ENCODE data around the gene NEDD4L. TPM values are rescaled to one million over a fixed set of nuclear protein-coding genes. Genes with fewer than 3 reads are reported as not detected.
A peak's percentile ranks its signal among the peaks of the same experiment; 100 is the strongest.

The NEDD4L gene
- total RNA-seq, 2 donors from 2014 or later, result 149 to 212 TPM

DNA sequence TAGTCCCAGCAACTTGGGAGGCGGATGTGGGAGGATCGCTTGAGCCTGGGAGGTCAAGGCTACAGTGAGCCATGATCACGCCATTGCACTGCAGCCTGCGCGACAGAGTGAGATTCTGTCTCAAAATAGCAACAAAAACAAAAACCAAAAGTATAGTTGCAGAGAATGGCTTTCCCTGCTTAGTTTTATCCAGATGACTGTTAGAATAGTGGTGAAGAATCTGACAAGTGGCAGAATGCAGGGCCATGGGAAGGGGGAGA lies 53.8 kb downstream of the NEDD4L start:
- Histone ChIP-seq H3K9me3 (no peaks in the 10 kb centered on the region), H3K27me3 (no peaks in the 10 kb centered on the region), H3K9ac (ENCODE audit: low read depth in 2 of 2, low read length in 2 of 2) (no peak overlapping the region), H3K36me3 (no peaks in the 10 kb centered on the region), H3K4me1 (peaks cover 11% of the 10 kb centered on the region), H3K27ac (peak overlapping the region; percentile 51), H3K4me3 (no peak overlapping the region)
- TF ChIP-seq CTCF (IDR thresholded peaks at IDR 0.05), result no peak
- intact Hi-C loops (cut with DNase I), result no loop called here
- DNase-seq, result no peak

DNA sequence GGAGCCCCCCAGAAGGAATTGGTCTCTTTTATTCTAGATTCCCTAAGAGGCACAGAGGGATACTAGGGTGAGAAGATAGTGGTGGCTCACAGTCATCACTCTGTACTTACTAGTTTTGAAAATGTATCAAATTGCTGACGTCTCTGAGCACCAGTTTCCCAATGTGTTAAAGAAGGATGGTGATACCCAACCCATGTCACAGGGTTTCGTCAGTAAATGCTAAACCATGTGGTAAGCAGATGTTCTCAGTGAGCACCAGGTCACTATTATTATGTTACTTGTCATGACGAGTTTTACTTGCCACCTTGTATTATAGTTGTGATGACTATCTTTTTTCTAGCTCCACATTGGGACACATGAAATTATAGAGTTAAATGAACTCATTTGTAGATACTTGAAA lies 54.7 kb downstream of the NEDD4L start:
- intact Hi-C loops (cut with DNase I), result no loop called here
- no peak for TF ChIP-seq CTCF (IDR thresholded peaks at IDR 0.05)
- H3K9me3 ChIP-seq, result no peaks in the 10 kb centered on the region
- H3K36me3 ChIP-seq, result no peaks in the 10 kb centered on the region
- H3K9ac ChIP-seq (ENCODE audit: low read depth in 2 of 2, low read length in 2 of 2), result no peak overlapping the region
- no peak for DNase-seq
- H3K4me3 ChIP-seq, result no peak overlapping the region
- H3K27me3 ChIP-seq, result no peaks in the 10 kb centered on the region
- H3K4me1 ChIP-seq, result peaks cover 16% of the 10 kb centered on the region
- H3K27ac ChIP-seq, result no peak overlapping the region

GRCh38 chr18:58100154-58100553 lies 56.1 kb downstream of the NEDD4L start:
- no peaks in the 10 kb centered on the region for H3K27me3 ChIP-seq
- intact Hi-C loops (cut with DNase I), result no loop called here
- no peaks in the 10 kb centered on the region for H3K9me3 ChIP-seq
- DNase-seq, result no peak
- peaks cover 9% of the 10 kb centered on the region for H3K4me1 ChIP-seq
- peak overlapping the region; percentile 67 for H3K27ac ChIP-seq
- no peaks in the 10 kb centered on the region for H3K36me3 ChIP-seq
- TF ChIP-seq CTCF (IDR thresholded peaks at IDR 0.05), result no peak
- peak overlapping the region in 1 of 2 donors; percentile 43 for H3K9ac ChIP-seq (ENCODE audit: low read depth in 2 of 2, low read length in 2 of 2)
- no peak overlapping the region for H3K4me3 ChIP-seq

GRCh38 chr18:58101291-58101794 lies 57.3 kb downstream of the NEDD4L start:
- Histone ChIP-seq H3K36me3 (no peaks in the 10 kb centered on the region), H3K27ac (no peak overlapping the region), H3K9ac (ENCODE audit: low read depth in 2 of 2, low read length in 2 of 2) (no peak overlapping the region), H3K9me3 (no peaks in the 10 kb centered on the region), H3K4me1 (peaks cover 9% of the 10 kb centered on the region), H3K27me3 (no peaks in the 10 kb centered on the region), H3K4me3 (no peak overlapping the region)
- TF ChIP-seq CTCF (IDR thresholded peaks at IDR 0.05), result no peak
- DNase-seq, result no peak
- intact Hi-C loops (cut with DNase I), result no loop called here

- Histone ChIP-seq H3K27me3 (no peaks in the 10 kb centered on the region), H3K27ac (no peak overlapping the region), H3K9me3 (no peaks in the 10 kb centered on the region), H3K4me3 (no peak overlapping the region), H3K36me3 (no peaks in the 10 kb centered on the region), H3K9ac (ENCODE audit: low read depth in 2 of 2, low read length in 2 of 2) (no peak overlapping the region), H3K4me1 (peaks cover 9% of the 10 kb centered on the region)
- intact Hi-C loops (cut with DNase I), result no loop called here
- no peak for TF ChIP-seq CTCF (IDR thresholded peaks at IDR 0.05)
- no peak for DNase-seq
Measured at GRCh38 chr18:58102018-58102417, 58.0 kb downstream of the NEDD4L start.

DNA sequence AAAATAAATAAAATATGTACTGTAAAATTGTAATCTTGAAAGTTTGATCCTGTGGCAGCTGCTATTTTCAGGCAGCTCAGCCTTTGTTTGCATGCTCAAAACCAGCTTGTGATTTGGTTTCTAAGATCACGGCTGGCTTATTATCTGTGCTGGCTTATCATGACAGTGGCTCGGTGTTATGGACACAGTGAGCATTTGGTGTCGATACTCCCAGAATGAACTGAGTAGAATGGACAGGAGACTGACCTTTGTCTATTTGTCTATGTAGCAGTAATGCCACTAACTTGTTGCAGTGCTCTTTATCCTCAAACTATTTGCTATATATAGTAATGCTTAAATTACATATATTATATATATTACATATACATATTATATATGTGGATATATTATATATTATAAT lies 58.8 kb downstream of the NEDD4L start:
- Histone ChIP-seq H3K4me3 (no peak overlapping the region), H3K36me3 (no peaks in the 10 kb centered on the region), H3K9me3 (no peaks in the 10 kb centered on the region), H3K27me3 (no peaks in the 10 kb centered on the region), H3K27ac (no peak overlapping the region), H3K4me1 (peaks cover 7% of the 10 kb centered on the region), H3K9ac (ENCODE audit: low read depth in 2 of 2, low read length in 2 of 2) (no peak overlapping the region)
- intact Hi-C loops (cut with DNase I), result no loop called here
- DNase-seq, result no peak
- no peak for TF ChIP-seq CTCF (IDR thresholded peaks at IDR 0.05)

All from colonic mucosa (tissue), 4 donors.